RKO (cell line): ENCODE data around the gene GRAMD1B.

ENCODE experiments used
- DNase-seq: peaks from one replicate; pipeline ENCODE4 v3.0.0-alpha.2; 2016; ENCODE audit warnings: low spot score

Gene GRAMD1B

GRCh38 chr11:123409456-123410217 lies 20.4 kb upstream of the GRAMD1B start:
- no peak for DNase-seq

- DNase-seq = no peak
Observed at GRCh38 chr11:123410218-123410549, 19.9 kb upstream of the GRAMD1B start.

- DNase-seq = no peak
Observed at GRCh38 chr11:123413636-123414035, 16.4 kb upstream of the GRAMD1B start.

- no peak for DNase-seq
Observed at GRCh38 chr11:123416566-123416965, 13.5 kb upstream of the GRAMD1B start.

- no peak for DNase-seq
Observed at GRCh38 chr11:123418351-123419114, 11.5 kb upstream of the GRAMD1B start.

GRCh38 chr11:123419731-123420452 lies 10.2 kb upstream of the GRAMD1B start:
- DNase-seq = no peak

- no peak for DNase-seq
Observed at GRCh38 chr11:123421589-123421988, 8.5 kb upstream of the GRAMD1B start.

- DNase-seq = no peak
Observed at GRCh38 chr11:123425367-123425766, 4.7 kb upstream of the GRAMD1B start.

GRCh38 chr11:123426789-123427188 lies 3.3 kb upstream of the GRAMD1B start:
- DNase-seq = no peak

GRCh38 chr11:123427405-123427804 lies 2.7 kb upstream of the GRAMD1B start:
- no peak for DNase-seq

- no peak for DNase-seq
Observed at GRCh38 chr11:123428116-123428715, 1.9 kb upstream of the GRAMD1B start.

GRCh38 chr11:123429336-123429735 lies 733 bp upstream of the GRAMD1B start:
- DNase-seq = peak; percentile 29

- DNase-seq = no peak
Observed at GRCh38 chr11:123430721-123431497, 840 bp downstream of the GRAMD1B start.

- no peak for DNase-seq
Observed at GRCh38 chr11:123431619-123432018, 1.6 kb downstream of the GRAMD1B start.

GRCh38 chr11:123434262-123434661 lies 4.2 kb downstream of the GRAMD1B start:
- peak; percentile 46 for DNase-seq

- no peak for DNase-seq
Observed at GRCh38 chr11:123434911-123435310, 4.8 kb downstream of the GRAMD1B start.

- no peak for DNase-seq
Observed at GRCh38 chr11:123437236-123437979, 7.3 kb downstream of the GRAMD1B start.

GRCh38 chr11:123438131-123438627 lies 8.1 kb downstream of the GRAMD1B start:
- DNase-seq = no peak

GRCh38 chr11:123439616-123440015 lies 9.5 kb downstream of the GRAMD1B start:
- DNase-seq = no peak

GRCh38 chr11:123441161-123441560 lies 11.1 kb downstream of the GRAMD1B start:
- DNase-seq = no peak
